Naive B cell (primary cell): ENCODE measurements around the gene CFAP298. TPM values are rescaled to one million over a fixed set of nuclear protein-coding genes. Genes with fewer than 3 reads are reported as not detected.
"Not testable (repeated sequence)": the region's sequence is repeated elsewhere in the genome, so short reads cannot be mapped to it uniquely, and the experiment has no call there.

ENCODE experiments used
- ATAC-seq, 2 donors: fragments of 150-1000 bp; cut with Tn5 transposase; 2 replicates each; pipeline ENCODE4 v1.10.0; 2021; ENCODE audit warnings: low read depth in 2 of 2, mild to moderate bottlenecking in 2 of 2, moderate library complexity in 2 of 2
- DNase-seq: peaks from one replicate; pipeline ENCODE4 v3.0.0; 2022
- H3K27ac Mint-ChIP-seq, 6 donors: one replicate each; pipeline ENCODE4 v1.8.0; 2020 to 2022; ENCODE audit warnings: mild to moderate bottlenecking in 6 of 6, mixed read lengths in 6 of 6, moderate library complexity in 5 of 6, inconsistent platforms in 2 of 6
- H3K27me3 Mint-ChIP-seq, 3 donors: one replicate each; pipeline ENCODE4 v1.8.0; 2021 to 2022; ENCODE audit warnings: mixed read lengths in 3 of 3, mild to moderate bottlenecking in 1 of 3
- H3K36me3 Mint-ChIP-seq, 2 donors: one replicate each; pipeline ENCODE4 v1.8.0; 2020 to 2022; ENCODE audit warnings: mixed read lengths in 2 of 2, inconsistent platforms in 1 of 2, mild to moderate bottlenecking in 1 of 2
- H3K4me1 Mint-ChIP-seq, 3 donors: one replicate each; pipeline ENCODE4 v1.8.0; 2020 to 2022; ENCODE audit warnings: mixed read lengths in 3 of 3, inconsistent platforms in 1 of 3, mild to moderate bottlenecking in 1 of 3, moderate library complexity in 1 of 3
- H3K4me3 Mint-ChIP-seq, 8 donors: one replicate each; pipeline ENCODE4 v1.8.0; 2020 to 2022; ENCODE audit warnings: mild to moderate bottlenecking in 8 of 8, mixed read lengths in 8 of 8, moderate library complexity in 8 of 8, inconsistent platforms in 2 of 8
- H3K9me3 Mint-ChIP-seq, 7 donors: one replicate each; pipeline ENCODE4 v1.8.0; 2020 to 2022; ENCODE audit warnings: mixed read lengths in 7 of 7, mild to moderate bottlenecking in 5 of 7, inconsistent platforms in 2 of 7, moderate library complexity in 1 of 7
- polyA plus RNA-seq, 6 donors: library from polyadenylated mRNA; unstranded; fragments of 300-500 nt; fragmentation: Illumina TruSeq; gene quantifications; one replicate each; pipeline ENCODE4 v1.2.3, GENCODE V29; 2021; ENCODE audit warnings: low read depth in 6 of 6

The CFAP298 gene
- polyA plus RNA-seq, 6 donors from 2014 or later = 54.8 to 65.4 (median 57.6) TPM

GRCh38 chr21:32569261-32570230, 42.6 kb downstream of the CFAP298 start:
- H3K27ac Mint-ChIP-seq = peak overlapping the region in 4 of 6 donors; percentile 12 to 46 (median 28)
- DNase-seq = peak; percentile 58
- H3K36me3 Mint-ChIP-seq = peaks cover 4% of the 10 kb centered on the region in 2 donors
- ATAC-seq = peak; percentile 88 to 91
- peaks cover 22 to 52% (median 25%) of the 10 kb centered on the region in 3 donors for H3K27me3 Mint-ChIP-seq
- H3K4me1 Mint-ChIP-seq = peaks cover 11 to 13% (median 12%) of the 10 kb centered on the region in 3 donors
- H3K4me3 Mint-ChIP-seq = peak overlapping the region; percentile 72 to 95 (median 92)
- H3K9me3 Mint-ChIP-seq = peaks cover 0 to 12% (median 7%) of the 10 kb centered on the region in 7 donors

- peaks cover 22 to 45% (median 25%) of the 10 kb centered on the region in 3 donors for H3K27me3 Mint-ChIP-seq
- DNase-seq (no peak), ATAC-seq (no peak)
- peaks cover 4 to 6% of the 10 kb centered on the region in 2 donors for H3K36me3 Mint-ChIP-seq
- peaks cover 0 to 15% (median 8%) of the 10 kb centered on the region in 7 donors for H3K9me3 Mint-ChIP-seq
- H3K27ac Mint-ChIP-seq = no peak overlapping the region
- H3K4me3 Mint-ChIP-seq = peak overlapping the region in 1 of 8 donors; percentile 45
- H3K4me1 Mint-ChIP-seq = peaks cover 11 to 13% (median 12%) of the 10 kb centered on the region in 3 donors
These were observed 44.6 kb downstream of the CFAP298 start for GRCh38 chr21:32567626-32568025.

DNA sequence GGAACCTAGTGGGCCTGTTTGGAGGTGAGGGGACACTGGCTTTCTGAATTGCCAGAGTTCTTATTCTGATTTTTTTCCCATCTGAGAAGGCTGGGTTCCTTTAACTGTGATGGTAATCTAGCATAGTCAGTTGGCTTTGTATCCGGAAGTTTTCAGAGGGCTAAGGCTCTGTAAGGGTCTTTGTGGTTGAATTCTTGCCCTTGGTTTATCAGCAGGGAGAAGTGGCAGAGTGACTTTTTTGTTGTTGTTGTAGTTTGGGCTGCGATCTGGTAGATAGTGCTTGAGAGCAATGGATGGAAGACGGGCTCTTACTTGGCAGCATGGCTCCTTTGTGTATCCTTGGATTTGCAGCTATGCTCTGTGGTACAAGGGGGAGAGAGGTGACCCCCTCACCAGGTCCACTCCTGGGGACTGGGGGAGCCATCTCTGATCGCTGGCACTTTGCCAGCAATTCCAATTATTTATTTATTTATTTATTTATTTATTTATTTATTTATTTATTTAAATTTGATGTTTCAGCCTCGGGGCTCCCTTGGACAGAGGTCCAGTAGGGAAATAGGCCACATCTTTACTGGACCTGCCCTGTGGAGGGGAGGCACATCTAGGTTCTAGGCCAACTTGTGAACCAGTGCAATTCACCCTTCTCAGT, 45.3 kb downstream of the CFAP298 start:
- peaks cover 22 to 42% (median 25%) of the 10 kb centered on the region in 3 donors for H3K27me3 Mint-ChIP-seq
- H3K27ac Mint-ChIP-seq = no peak overlapping the region
- ATAC-seq (no peak), DNase-seq (no peak)
- peaks cover 4 to 6% of the 10 kb centered on the region in 2 donors for H3K36me3 Mint-ChIP-seq
- H3K4me3 Mint-ChIP-seq = no peak overlapping the region
- peaks cover 11 to 13% (median 12%) of the 10 kb centered on the region in 3 donors for H3K4me1 Mint-ChIP-seq
- H3K9me3 Mint-ChIP-seq = peaks cover 0 to 15% (median 8%) of the 10 kb centered on the region in 7 donors

DNA sequence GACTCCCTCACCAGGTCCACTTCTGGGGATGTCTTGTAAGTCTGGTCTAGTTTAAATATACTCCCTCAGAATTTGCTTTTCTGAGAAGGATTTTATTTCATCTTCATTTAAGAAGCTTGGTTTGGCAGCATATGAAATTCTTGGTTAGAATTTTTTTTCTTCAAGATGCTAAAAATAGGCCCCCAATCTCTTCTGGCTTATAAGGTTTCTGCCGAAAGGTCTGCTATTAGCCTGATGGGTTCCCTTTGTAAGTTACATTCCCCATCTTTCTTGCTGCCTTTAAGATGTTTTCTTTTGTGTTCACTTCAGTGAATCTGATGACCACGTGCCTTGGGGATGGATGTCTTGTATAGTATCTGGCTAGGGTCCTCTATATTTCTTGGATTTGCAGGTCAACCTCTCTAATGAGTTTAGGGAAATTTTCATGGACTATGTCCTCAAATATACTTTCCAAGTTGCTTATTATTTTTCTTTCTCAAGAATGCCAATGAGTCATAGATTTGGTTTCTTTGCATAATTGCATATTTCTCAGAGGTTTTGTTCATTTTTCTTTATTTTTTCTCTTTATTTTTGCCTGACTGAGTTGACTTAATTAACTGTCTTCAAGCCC, 46.2 kb downstream of the CFAP298 start:
- DNase-seq = no peak
- H3K4me1 Mint-ChIP-seq = peaks cover 11 to 13% (median 12%) of the 10 kb centered on the region in 3 donors
- H3K27ac Mint-ChIP-seq = no peak overlapping the region
- ATAC-seq = no peak
- peaks cover 0 to 15% (median 8%) of the 10 kb centered on the region in 7 donors for H3K9me3 Mint-ChIP-seq
- peaks cover 22 to 42% (median 23%) of the 10 kb centered on the region in 3 donors for H3K27me3 Mint-ChIP-seq
- H3K36me3 Mint-ChIP-seq = peaks cover 4 to 6% of the 10 kb centered on the region in 2 donors
- no peak overlapping the region for H3K4me3 Mint-ChIP-seq

GRCh38 chr21:32562915-32563314, 49.3 kb downstream of the CFAP298 start:
- peaks cover 0 to 15% (median 8%) of the 10 kb centered on the region in 7 donors for H3K9me3 Mint-ChIP-seq
- no peak for ATAC-seq
- no peak overlapping the region for H3K27ac Mint-ChIP-seq
- no peaks in the 10 kb centered on the region for H3K4me1 Mint-ChIP-seq
- peaks cover 4 to 6% of the 10 kb centered on the region in 2 donors for H3K36me3 Mint-ChIP-seq
- no peak for DNase-seq
- no peak overlapping the region for H3K4me3 Mint-ChIP-seq
- peaks cover 17 to 36% (median 20%) of the 10 kb centered on the region in 3 donors for H3K27me3 Mint-ChIP-seq

DNA sequence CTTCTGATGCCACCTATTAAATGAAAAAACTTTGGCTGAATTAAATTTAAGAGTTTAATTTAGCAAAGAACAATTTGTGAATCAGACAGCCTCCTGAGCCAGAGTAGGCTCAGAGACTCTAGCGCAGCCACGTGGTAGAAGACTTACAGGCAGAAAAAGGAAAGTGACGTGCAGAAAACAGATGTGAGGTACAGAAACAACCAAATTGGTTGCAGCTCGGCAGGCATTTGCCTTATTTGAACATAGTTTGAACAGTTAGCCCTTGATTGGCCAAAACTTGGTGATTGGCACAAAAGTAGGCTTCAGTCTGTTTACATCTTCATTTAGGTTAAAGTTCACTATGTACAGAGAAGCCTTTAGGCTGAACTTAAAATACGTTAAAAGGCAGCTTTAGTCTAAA, 49.8 kb downstream of the CFAP298 start:
- Mint-ChIP-seq H3K36me3 (peaks cover 4 to 6% of the 10 kb centered on the region in 2 donors), H3K4me1 (no peaks in the 10 kb centered on the region), H3K4me3 (no peak overlapping the region), H3K27ac (no peak overlapping the region), H3K27me3 (peaks cover 16 to 32% (median 20%) of the 10 kb centered on the region in 3 donors), H3K9me3 (peaks cover 0 to 15% (median 8%) of the 10 kb centered on the region in 7 donors)
- no peak for DNase-seq
- ATAC-seq = no peak

DNA sequence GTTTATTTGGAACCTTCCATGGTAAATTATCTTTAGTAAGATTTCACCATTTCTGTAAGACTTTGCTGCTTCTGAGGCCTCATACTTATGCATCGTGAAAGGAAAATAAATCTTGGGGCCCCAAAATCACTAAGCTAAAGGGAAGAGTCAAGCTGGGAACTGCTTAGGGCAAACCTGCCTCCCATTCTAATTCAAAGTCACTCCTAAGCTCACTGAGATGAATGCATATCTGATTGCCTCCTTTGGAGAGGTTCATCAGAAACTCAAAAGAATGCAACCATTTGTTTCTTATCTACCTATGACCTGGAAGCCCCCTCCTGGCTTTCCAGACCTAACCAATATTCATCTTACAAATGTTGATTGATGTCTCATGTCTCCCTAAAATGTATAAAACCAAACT, 50.7 kb downstream of the CFAP298 start:
- Mint-ChIP-seq H3K27me3 (peaks cover 9 to 22% (median 16%) of the 10 kb centered on the region in 3 donors), H3K9me3 (peaks cover 0 to 15% (median 8%) of the 10 kb centered on the region in 7 donors)
- ATAC-seq, DNase-seq, H3K4me1 Mint-ChIP-seq, H3K27ac Mint-ChIP-seq, H3K4me3 Mint-ChIP-seq, H3K36me3 Mint-ChIP-seq: not testable (repeated sequence)

GRCh38 chr21:32560896-32561295, 51.3 kb downstream of the CFAP298 start:
- Mint-ChIP-seq H3K36me3 (peaks cover 0 to 6% of the 10 kb centered on the region in 2 donors), H3K27ac (no peak overlapping the region), H3K27me3 (peaks cover 4 to 16% (median 16%) of the 10 kb centered on the region in 3 donors), H3K4me1 (no peaks in the 10 kb centered on the region), H3K9me3 (peaks cover 0 to 15% (median 8%) of the 10 kb centered on the region in 7 donors), H3K4me3 (no peak overlapping the region)
- ATAC-seq (no peak), DNase-seq (no peak)

DNA sequence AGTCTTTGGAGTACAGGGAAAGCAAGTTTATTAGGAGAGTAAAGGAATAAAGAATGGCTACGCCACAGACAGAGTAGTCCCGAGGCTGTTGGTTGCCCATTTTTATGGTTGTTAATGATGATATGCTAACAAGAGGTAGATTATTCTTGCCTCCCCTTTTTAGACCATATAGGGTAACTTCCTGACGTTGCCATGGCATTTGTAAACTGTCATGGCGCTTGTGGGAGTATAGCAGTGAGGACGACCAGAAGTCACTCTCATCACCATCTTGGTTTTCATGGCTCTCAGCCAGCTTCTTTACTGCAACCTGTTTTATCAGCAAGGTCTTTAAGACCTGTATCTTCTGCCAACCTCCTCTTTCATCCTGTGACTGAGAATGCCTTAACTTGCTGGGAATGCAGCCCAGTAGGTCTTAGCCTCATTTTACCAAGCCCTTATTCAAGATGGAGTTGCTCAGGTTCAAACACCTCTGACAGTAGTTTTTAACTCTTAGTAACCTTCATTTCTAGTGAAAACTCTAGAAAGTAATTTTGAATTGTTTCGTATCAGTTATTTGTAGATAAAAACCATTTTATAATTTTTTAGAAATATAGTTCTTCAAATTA, 53.1 kb downstream of the CFAP298 start:
- Mint-ChIP-seq H3K4me3 (no peak overlapping the region), H3K4me1 (no peaks in the 10 kb centered on the region), H3K9me3 (no peaks in the 10 kb centered on the region), H3K27me3 (peaks cover 0 to 19% (median 6%) of the 10 kb centered on the region in 3 donors), H3K36me3 (no peaks in the 10 kb centered on the region), H3K27ac (no peak overlapping the region)
- no peak for DNase-seq
- ATAC-seq = no peak

GRCh38 chr21:32558106-32558505, 54.1 kb downstream of the CFAP298 start:
- no peaks in the 10 kb centered on the region for H3K9me3 Mint-ChIP-seq
- H3K36me3 Mint-ChIP-seq = no peaks in the 10 kb centered on the region
- no peak for ATAC-seq
- DNase-seq = no peak
- H3K4me1 Mint-ChIP-seq = no peaks in the 10 kb centered on the region
- peak overlapping the region in 1 of 8 donors; percentile 32 for H3K4me3 Mint-ChIP-seq
- H3K27ac Mint-ChIP-seq = no peak overlapping the region
- H3K27me3 Mint-ChIP-seq = peaks cover 0 to 19% (median 6%) of the 10 kb centered on the region in 3 donors

DNA sequence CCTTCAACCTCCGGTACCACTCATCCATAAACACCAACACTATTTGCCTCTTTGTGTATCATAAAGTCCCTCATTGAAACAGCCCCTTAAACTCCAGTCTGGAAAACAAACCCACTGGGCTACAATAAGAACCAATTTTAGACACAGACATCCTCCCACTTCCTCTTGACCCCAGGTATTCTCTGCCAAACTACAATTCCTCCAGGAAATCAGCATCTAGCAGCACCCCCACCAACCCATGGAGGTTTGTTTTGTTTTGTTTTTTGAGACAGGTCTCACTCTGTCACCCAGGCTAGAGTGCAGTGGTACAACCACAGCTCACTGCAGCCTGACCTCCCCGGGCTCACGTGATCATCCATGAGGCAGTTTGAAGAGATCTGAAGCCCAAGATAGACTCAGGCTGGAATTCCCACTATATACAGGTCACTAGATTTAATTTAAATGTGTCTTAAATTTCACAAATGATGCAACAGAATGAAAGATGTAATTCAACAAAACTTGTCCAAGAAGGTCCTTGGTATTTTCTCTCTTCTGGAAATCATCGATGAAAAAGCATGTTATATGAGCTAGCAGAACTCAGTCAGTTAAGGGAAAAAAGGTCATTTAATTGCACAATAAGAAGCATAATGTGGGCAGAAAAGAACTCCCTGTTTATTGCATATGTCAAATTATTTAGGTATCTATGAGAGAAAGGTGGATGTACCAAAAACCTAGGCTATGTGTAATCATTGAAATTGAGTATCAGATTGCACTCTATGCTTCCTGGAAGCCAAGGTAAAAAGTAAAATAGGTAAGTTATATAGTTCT, 57.1 kb downstream of the CFAP298 start:
- Mint-ChIP-seq H3K4me1 (no peaks in the 10 kb centered on the region), H3K36me3 (no peaks in the 10 kb centered on the region), H3K27me3 (peaks cover 7 to 32% (median 16%) of the 10 kb centered on the region in 3 donors), H3K4me3 (no peak overlapping the region), H3K27ac (no peak overlapping the region), H3K9me3 (no peaks in the 10 kb centered on the region)
- DNase-seq = no peak
- ATAC-seq = no peak

DNA sequence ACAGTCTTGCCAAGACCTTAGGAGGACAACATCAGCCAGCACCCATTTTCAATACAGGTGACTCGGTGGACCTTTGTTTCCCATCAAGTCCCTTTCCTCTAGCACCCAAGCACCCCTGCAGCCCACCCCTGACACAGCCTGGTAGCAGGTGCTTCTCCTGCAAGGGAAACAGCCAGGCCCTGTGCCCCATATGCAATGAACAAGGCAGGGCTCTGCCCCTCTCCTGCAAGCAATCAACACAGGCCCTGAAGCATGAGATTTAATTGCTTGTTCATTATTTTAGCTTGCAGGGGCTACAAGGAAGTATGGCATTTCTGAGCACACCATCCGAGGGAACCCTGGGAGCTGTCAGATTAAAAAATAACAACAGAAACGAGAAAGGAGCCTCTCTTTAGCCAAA, 62.3 kb downstream of the CFAP298 start:
- no peak for DNase-seq
- Mint-ChIP-seq H3K27me3 (peaks cover 23 to 41% (median 27%) of the 10 kb centered on the region in 3 donors), H3K4me1 (no peaks in the 10 kb centered on the region), H3K9me3 (peaks cover 0 to 3% (median 0%) of the 10 kb centered on the region in 7 donors), H3K27ac (no peak overlapping the region), H3K4me3 (no peak overlapping the region), H3K36me3 (no peaks in the 10 kb centered on the region)
- ATAC-seq = no peak
